Fibroblast of upper back skin (primary cell): ENCODE data around the gene POMGNT1.
A peak's percentile ranks its signal among the peaks of the same experiment; 100 is the strongest.

ENCODE experiments used
- DNase-seq: peaks from one replicate; pipeline ENCODE4 v3.0.0-alpha.2; 2013

The POMGNT1 gene

DNA sequence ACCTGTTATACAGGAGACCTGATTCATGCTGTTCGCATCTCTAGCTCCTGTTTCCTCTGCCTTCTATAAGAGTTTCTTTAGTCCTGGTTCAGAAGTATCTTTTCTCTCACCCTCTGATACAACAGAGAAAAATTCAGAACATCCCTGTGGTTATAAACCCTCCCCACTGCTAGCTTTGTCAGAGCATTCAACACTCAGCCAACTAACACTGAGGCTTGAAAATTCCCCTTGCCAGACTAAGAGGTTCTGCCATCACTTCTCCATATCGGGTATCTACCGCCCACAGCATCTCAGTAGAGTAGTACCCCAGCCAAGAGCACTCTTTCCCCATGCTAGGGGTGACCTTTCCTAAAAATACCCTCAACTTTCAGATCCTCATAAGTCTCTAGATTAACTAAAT, 46.2 kb downstream of the POMGNT1 start:
- DNase-seq: peak; percentile 76

GRCh38 chr1:46150085-46150484, 48.1 kb downstream of the POMGNT1 start:
- DNase-seq: no peak

DNA sequence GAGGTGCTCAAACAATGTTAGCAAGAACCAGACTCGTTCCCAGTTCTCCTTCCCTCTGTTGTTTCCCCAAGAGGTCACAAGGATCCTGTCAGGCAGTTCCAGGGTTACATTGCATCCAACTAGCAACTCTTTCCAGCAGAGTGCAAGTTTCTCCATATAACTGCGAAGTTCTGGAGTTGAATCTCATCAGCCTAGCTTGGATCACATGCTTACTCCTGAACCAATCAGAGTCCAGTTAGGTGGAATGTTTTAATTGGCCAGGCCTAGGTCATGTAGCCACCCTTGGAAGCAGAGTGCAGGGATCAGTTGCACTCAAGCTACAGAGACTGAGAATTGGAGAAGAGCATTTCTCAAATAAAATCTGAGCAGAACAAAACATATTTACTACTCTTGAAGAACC, 49.9 kb downstream of the POMGNT1 start:
- DNase-seq: no peak
